HEK293 (cell line): Measurements from ENCODE around the gene UHRF2.

Experiments used
- BCL11A ChIP-seq: fragments of 450-650 bp; formaldehyde crosslinking; IDR thresholded peaks from 2 replicates; pipeline ENCODE4 v1.5.1; 2016; ENCODE audit warnings: low read depth, missing biosample characterization, missing genetic modification characterization
- CTCF ChIP-seq: fragments of 450-650 bp; formaldehyde crosslinking; IDR thresholded peaks from 2 replicates; pipeline ENCODE4 v1.5.1; 2016; ENCODE audit warnings: missing biosample characterization, missing genetic modification characterization
- MZF1 ChIP-seq: fragments of 450-650 bp; formaldehyde crosslinking; IDR thresholded peaks from 2 replicates; pipeline ENCODE4 v1.5.1; 2017; ENCODE audit warnings: missing biosample characterization, missing genetic modification characterization, borderline replicate concordance
- SP2 ChIP-seq: fragments of 450-650 bp; formaldehyde crosslinking; IDR thresholded peaks from 2 replicates; pipeline ENCODE4 v1.5.1; 2016; ENCODE audit warnings: missing biosample characterization, missing genetic modification characterization
- YY1 ChIP-seq: fragments of 450-650 bp; formaldehyde crosslinking; IDR thresholded peaks from 2 replicates; pipeline ENCODE4 v1.5.1; 2018; ENCODE audit warnings: missing biosample characterization, missing genetic modification characterization
- ZBTB1 ChIP-seq: fragments of 450-650 bp; formaldehyde crosslinking; IDR thresholded peaks from 2 replicates; pipeline ENCODE4 v1.5.1; 2016; ENCODE audit warnings: missing biosample characterization, missing genetic modification characterization
- ZBTB7A ChIP-seq: fragments of 450-650 bp; formaldehyde crosslinking; IDR thresholded peaks from 2 replicates; pipeline ENCODE4 v1.5.1; 2016; ENCODE audit warnings: low read depth, missing biosample characterization, missing genetic modification characterization
- ZNF121 ChIP-seq: fragments of 450-650 bp; formaldehyde crosslinking; IDR thresholded peaks from 2 replicates; pipeline ENCODE4 v1.5.1; 2016; ENCODE audit warnings: missing biosample characterization, missing genetic modification characterization
- ZNF239 ChIP-seq: fragments of 450-650 bp; formaldehyde crosslinking; IDR thresholded peaks from 2 replicates; pipeline ENCODE4 v1.5.1; 2016; ENCODE audit warnings: missing biosample characterization, missing genetic modification characterization
- TF ChIP-seq, protein P1 (sequence below): fragments of 450-650 bp; formaldehyde crosslinking; IDR thresholded peaks from 2 replicates; pipeline ENCODE4 v1.5.1; 2017; ENCODE audit warnings: missing biosample characterization, missing genetic modification characterization

- TF ChIP-seq SP2 (tag by site-specific recombination), result no peak
- TF ChIP-seq CTCF (tag by site-specific recombination), result no peak
- no peak for TF ChIP-seq YY1 (tag by site-specific recombination)
- no peak for TF ChIP-seq ZBTB7A (tag by site-specific recombination)
- TF ChIP-seq, protein P1, sequence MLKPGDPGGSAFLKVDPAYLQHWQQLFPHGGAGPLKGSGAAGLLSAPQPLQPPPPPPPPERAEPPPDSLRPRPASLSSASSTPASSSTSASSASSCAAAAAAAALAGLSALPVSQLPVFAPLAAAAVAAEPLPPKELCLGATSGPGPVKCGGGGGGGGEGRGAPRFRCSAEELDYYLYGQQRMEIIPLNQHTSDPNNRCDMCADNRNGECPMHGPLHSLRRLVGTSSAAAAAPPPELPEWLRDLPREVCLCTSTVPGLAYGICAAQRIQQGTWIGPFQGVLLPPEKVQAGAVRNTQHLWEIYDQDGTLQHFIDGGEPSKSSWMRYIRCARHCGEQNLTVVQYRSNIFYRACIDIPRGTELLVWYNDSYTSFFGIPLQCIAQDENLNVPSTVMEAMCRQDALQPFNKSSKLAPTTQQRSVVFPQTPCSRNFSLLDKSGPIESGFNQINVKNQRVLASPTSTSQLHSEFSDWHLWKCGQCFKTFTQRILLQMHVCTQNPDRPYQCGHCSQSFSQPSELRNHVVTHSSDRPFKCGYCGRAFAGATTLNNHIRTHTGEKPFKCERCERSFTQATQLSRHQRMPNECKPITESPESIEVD, result no peak
- TF ChIP-seq ZBTB1, result no peak
- TF ChIP-seq MZF1, result no peak
- TF ChIP-seq ZNF239 (tag by site-specific recombination), result no peak
- no peak for TF ChIP-seq BCL11A
- no peak for TF ChIP-seq ZNF121 (tag by site-specific recombination)
Measured at GRCh38 chr9:6479959-6480358, 67.0 kb downstream of the UHRF2 start.
